Uterus (tissue), 2 donors: ENCODE measurements around the gene DGKH.

ENCODE experiments used
- POLR2A ChIP-seq, 2 donors: fragments of 450-650 bp; IDR thresholded peaks; one replicate each; pipeline ENCODE4 v1.6.1; 2016; ENCODE audit warnings: antibody characterized with exemption in 2 of 2, mild to moderate bottlenecking in 1 of 2, moderate library complexity in 1 of 2
- TF ChIP-seq, protein P1 (sequence below), 4 experiments: fragments of 200-600 bp in 2 of 4; fragments of 450-650 bp in 2 of 4; sonication (generic) in 2 of 4; IDR thresholded peaks; one replicate each; pipeline ENCODE4 v1.5.1; 2016 to 2019; ENCODE audit warnings: antibody characterized with exemption in 4 of 4, mild to moderate bottlenecking in 2 of 4, moderate library complexity in 1 of 4

GRCh38 chr13:42065414-42065813 is 17.0 kb downstream of the DGKH start:
- TF ChIP-seq POLR2A (IDR thresholded peaks at IDR 0.05) = no peak
- TF ChIP-seq, protein P1, sequence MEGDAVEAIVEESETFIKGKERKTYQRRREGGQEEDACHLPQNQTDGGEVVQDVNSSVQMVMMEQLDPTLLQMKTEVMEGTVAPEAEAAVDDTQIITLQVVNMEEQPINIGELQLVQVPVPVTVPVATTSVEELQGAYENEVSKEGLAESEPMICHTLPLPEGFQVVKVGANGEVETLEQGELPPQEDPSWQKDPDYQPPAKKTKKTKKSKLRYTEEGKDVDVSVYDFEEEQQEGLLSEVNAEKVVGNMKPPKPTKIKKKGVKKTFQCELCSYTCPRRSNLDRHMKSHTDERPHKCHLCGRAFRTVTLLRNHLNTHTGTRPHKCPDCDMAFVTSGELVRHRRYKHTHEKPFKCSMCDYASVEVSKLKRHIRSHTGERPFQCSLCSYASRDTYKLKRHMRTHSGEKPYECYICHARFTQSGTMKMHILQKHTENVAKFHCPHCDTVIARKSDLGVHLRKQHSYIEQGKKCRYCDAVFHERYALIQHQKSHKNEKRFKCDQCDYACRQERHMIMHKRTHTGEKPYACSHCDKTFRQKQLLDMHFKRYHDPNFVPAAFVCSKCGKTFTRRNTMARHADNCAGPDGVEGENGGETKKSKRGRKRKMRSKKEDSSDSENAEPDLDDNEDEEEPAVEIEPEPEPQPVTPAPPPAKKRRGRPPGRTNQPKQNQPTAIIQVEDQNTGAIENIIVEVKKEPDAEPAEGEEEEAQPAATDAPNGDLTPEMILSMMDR (IDR thresholded peaks at IDR 0.05) = no peak
